Liver (tissue), 9 donors: ENCODE measurements around the gene YLPM1. TPM values are rescaled to one million over a fixed set of nuclear protein-coding genes. Genes with fewer than 3 reads are reported as not detected.

Experiments used
- DNase-seq: peaks from one replicate; pipeline ENCODE4 v3.0.0-alpha.2; 2017; ENCODE audit warnings: low spot score
- H3K27ac ChIP-seq, 2 donors: one replicate each; pipeline ENCODE4 v1.7.0; 2013; ENCODE audit warnings: inconsistent platforms in 2 of 2, low read length in 2 of 2, control low read depth in 1 of 2, low read depth in 1 of 2, mild to moderate bottlenecking in 1 of 2
- H3K27me3 ChIP-seq, 4 donors: one replicate each; pipeline versions ENCODE4 v1.6.1 to v1.7.0; 2013; ENCODE audit warnings: low read length in 3 of 4, inconsistent platforms in 1 of 4, mild to moderate bottlenecking in 1 of 4, moderate library complexity in 1 of 4; ENCODE audit not compliant: control insufficient read depth in 4 of 4, insufficient read depth in 4 of 4
- H3K36me3 ChIP-seq, 4 donors: one replicate each; pipeline versions ENCODE4 v1.6.1 to v1.7.0; 2013; ENCODE audit warnings: low read length in 3 of 4, mild to moderate bottlenecking in 3 of 4, low read depth in 1 of 4, moderate library complexity in 1 of 4; ENCODE audit not compliant: control insufficient read depth in 4 of 4, insufficient read depth in 3 of 4
- H3K4me1 ChIP-seq, 4 donors: one replicate each; pipeline versions ENCODE4 v1.6.1 to v1.7.0; 2013; ENCODE audit warnings: low read length in 3 of 4, mild to moderate bottlenecking in 3 of 4, moderate library complexity in 1 of 4; ENCODE audit not compliant: control insufficient read depth in 4 of 4, insufficient read depth in 4 of 4
- H3K4me3 ChIP-seq, 3 donors: one replicate each; pipeline versions ENCODE4 v1.6.1 to v1.7.0; 2013; ENCODE audit warnings: low read length in 3 of 3, control low read depth in 1 of 3, low read depth in 1 of 3, mild to moderate bottlenecking in 1 of 3
- H3K9ac ChIP-seq, 2 donors: one replicate each; pipeline ENCODE4 v1.7.0; 2013; ENCODE audit warnings: low read length in 2 of 2, mild to moderate bottlenecking in 2 of 2, moderate library complexity in 2 of 2, control low read depth in 1 of 2, low read depth in 1 of 2
- H3K9me3 ChIP-seq, 4 donors: one replicate each; pipeline versions ENCODE4 v1.6.1 to v1.7.0; 2013; ENCODE audit warnings: low read length in 3 of 4; ENCODE audit not compliant: control insufficient read depth in 4 of 4
- ATF3 ChIP-seq: IDR thresholded peaks from 2 replicates; pipeline ENCODE4 v1.6.1; 2016; ENCODE audit warnings: antibody characterized with exemption
- CTCF ChIP-seq: fragments of 150-350 bp; IDR thresholded peaks from 2 replicates; pipeline ENCODE4 v1.5.1; 2017; ENCODE audit warnings: improper control_type of control experiment, low read depth, low read length; ENCODE audit not compliant: missing input control
- EGR1 ChIP-seq, 2 donors: IDR thresholded peaks; 2 replicates each; pipeline ENCODE4 v1.6.1; 2016 to 2018; ENCODE audit warnings: antibody characterized with exemption in 2 of 2, low read depth in 2 of 2
- FOXA1 ChIP-seq: IDR thresholded peaks from 2 replicates; pipeline ENCODE4 v1.6.1; 2016; ENCODE audit warnings: antibody characterized with exemption
- FOXA2 ChIP-seq: IDR thresholded peaks from 2 replicates; pipeline ENCODE4 v1.6.1; 2016; ENCODE audit warnings: antibody characterized with exemption
- GABPA ChIP-seq, 2 donors: IDR thresholded peaks in 1 of 2; conservative IDR thresholded peaks in 1 of 2; 2 replicates each; pipeline ENCODE4 v1.6.1; 2016; ENCODE audit warnings: antibody characterized with exemption in 2 of 2, mild to moderate bottlenecking in 1 of 2, moderate library complexity in 1 of 2
- HNF4A ChIP-seq, 2 donors: conservative IDR thresholded peaks; 2 replicates each; pipeline ENCODE4 v1.6.1; 2016; ENCODE audit warnings: antibody characterized with exemption in 2 of 2, mild to moderate bottlenecking in 2 of 2
- HNF4G ChIP-seq: IDR thresholded peaks from 2 replicates; pipeline ENCODE4 v1.6.1; 2016; ENCODE audit warnings: antibody characterized with exemption
- JUND ChIP-seq, 2 donors: IDR thresholded peaks; 2 replicates each; pipeline ENCODE4 v1.6.1; 2016; ENCODE audit warnings: antibody characterized with exemption in 2 of 2
- MAX ChIP-seq: IDR thresholded peaks from 2 replicates; pipeline ENCODE4 v1.6.1; 2016; ENCODE audit warnings: antibody characterized with exemption
- NR2F2 ChIP-seq: IDR thresholded peaks from 2 replicates; pipeline ENCODE4 v1.6.1; 2016; ENCODE audit warnings: antibody characterized with exemption
- RAD21 ChIP-seq, 2 donors: IDR thresholded peaks; 2 replicates each; pipeline ENCODE4 v1.6.1; 2016; ENCODE audit warnings: antibody characterized with exemption in 2 of 2, mild to moderate bottlenecking in 2 of 2
- REST ChIP-seq: IDR thresholded peaks from 2 replicates; pipeline ENCODE4 v1.6.1; 2016; ENCODE audit warnings: antibody characterized with exemption, mild to moderate bottlenecking
- RXRA ChIP-seq, 2 donors: IDR thresholded peaks; 2 replicates each; pipeline ENCODE4 v1.6.1; 2017 to 2018; ENCODE audit warnings: antibody characterized with exemption in 2 of 2, mild to moderate bottlenecking in 1 of 2
- SP1 ChIP-seq: IDR thresholded peaks from 2 replicates; pipeline ENCODE4 v1.6.1; 2018; ENCODE audit warnings: antibody characterized with exemption, mild to moderate bottlenecking
- TAF1 ChIP-seq: conservative IDR thresholded peaks from 2 replicates; pipeline ENCODE4 v1.6.1; 2016; ENCODE audit warnings: antibody characterized with exemption, mild to moderate bottlenecking
- YY1 ChIP-seq: IDR thresholded peaks from 2 replicates; pipeline ENCODE4 v1.6.1; 2016; ENCODE audit warnings: antibody characterized with exemption, mild to moderate bottlenecking
- ZBTB33 ChIP-seq: IDR thresholded peaks from 2 replicates; pipeline ENCODE4 v1.6.1; 2016; ENCODE audit warnings: antibody characterized with exemption
- WGBS: extraction: QIAGEN DNeasy Blood & Tissue Kit; methylation state at CpG from one replicate; pipeline ENCODE4 v1.1.7; 2013; 5-methylcytosine and 5-hydroxymethylcytosine counted together
- polyA plus RNA-seq, 2 donors: library from polyadenylated mRNA; stranded (reverse) in 1 of 2; unstranded in 1 of 2; fragments of 200-250 nt in 1 of 2; fragments of >200 nt in 1 of 2; fragmentation: Nextera tagmentation in 1 of 2; extraction: Ambion mirVana in 1 of 2; gene quantifications; one replicate each; pipeline versions ENCODE4 v1.2.1 to v1.2.3, GENCODE V29; 2013 to 2015
- total RNA-seq, 2 donors: library from RNA; depleted of rRNA; stranded (reverse); fragments of >200 nt; gene quantifications; one replicate each; pipeline ENCODE4 v1.2.3, GENCODE V29; 2014
- donor health status: healthy.
- donor health status: healthy.
- donor health status: healthy.
- donor health status: healthy.
- donor health status: healthy.

The YLPM1 gene
- total RNA-seq (10 to 100 TPM; 18.5 to 27.3 TPM), polyA plus RNA-seq (1 to 10 TPM; 5.9 to 7.9 TPM)

GRCh38 chr14:74762917-74763802, at the start of gene YLPM1:
TSS of gene YLPM1 (plus strand) at chr14:74763316. CDS start at chr14:74763490, 174 bp downstream.
- under 1% methylated on average over 76 of the region's 76 CpGs for WGBS
- no peaks in the 10 kb centered on the region for H3K9me3 ChIP-seq

More at GRCh38 chr14:74762917-74763802, at the start of gene YLPM1:
- Histone ChIP-seq H3K27me3 (no peaks in the 10 kb centered on the region), H3K36me3 (peaks cover 0 to 2% (median 0%) of the 10 kb centered on the region in 4 donors), H3K4me1 (peaks cover 0 to 31% (median 26%) of the 10 kb centered on the region in 4 donors), H3K27ac (peak within 1 kb of the TSS; percentile 68 to 80), H3K9ac (peak within 1 kb of the TSS; percentile 43 to 93), H3K4me3 (peak within 1 kb of the TSS; percentile 62 to 100 (median 76))
- peak; percentile 88 for DNase-seq
- peak; percentile 69 for TF ChIP-seq SP1
- TF ChIP-seq NR2F2 = no peak
- TF ChIP-seq HNF4G = no peak
- TF ChIP-seq ATF3 = peak; percentile 28
- TF ChIP-seq RXRA (IDR thresholded peaks at IDR 0.05) = peak; percentile 43 to 66
- peak; percentile 11 to 62 for TF ChIP-seq HNF4A (conservative IDR thresholded peaks at IDR 0.05)
- TF ChIP-seq JUND (IDR thresholded peaks at IDR 0.05) = peak; percentile 32 to 45
- peak; percentile 27 for TF ChIP-seq MAX
- peak; percentile 36 for TF ChIP-seq CTCF
- no peak for TF ChIP-seq EGR1 (IDR thresholded peaks at IDR 0.05; ENCODE audit: low read depth in 2 of 2)
- TF ChIP-seq GABPA (IDR thresholded peaks at IDR 0.05 in 1 of 2, conservative IDR thresholded peaks at IDR 0.05 in 1 of 2) = peak; percentile 29 to 85
- peak; percentile 35 for TF ChIP-seq ZBTB33
- TF ChIP-seq TAF1 = peak; percentile 67
- peak; percentile 53 to 62 for TF ChIP-seq RAD21 (IDR thresholded peaks at IDR 0.05)
- peak; percentile 93 for TF ChIP-seq YY1
- TF ChIP-seq FOXA2 = no peak
- TF ChIP-seq FOXA1 = no peak
- no peak for TF ChIP-seq REST
